Measurements from ENCODE around the gene TTLL11.

The TTLL11 gene

DNA sequence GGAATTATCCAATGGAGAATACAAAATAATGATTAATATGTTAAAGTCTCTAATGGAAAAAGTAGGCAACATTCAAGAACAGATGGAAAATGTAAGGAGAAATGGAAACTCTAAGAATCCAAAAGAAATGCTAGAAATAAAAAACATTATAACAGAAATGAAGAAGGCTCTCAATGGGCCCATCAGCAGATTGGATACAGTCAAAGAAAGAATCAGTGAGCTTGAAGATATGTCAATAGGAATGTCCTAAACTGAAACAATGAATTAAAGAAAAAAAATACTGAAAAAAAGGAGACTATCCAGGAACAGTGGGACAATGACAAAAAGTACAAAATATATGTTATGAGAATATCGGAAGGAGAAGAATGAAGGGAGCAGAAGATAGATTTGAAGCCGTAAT lies 248.5 kb downstream of the TTLL11 start:
- H3K4me1 ChIP-seq (ENCODE audit: insufficient read depth, poor library complexity, severe bottlenecking) = no peaks in the 10 kb centered on the region
- H3K27me3 ChIP-seq (ENCODE audit: insufficient read depth, poor library complexity, severe bottlenecking) = no peaks in the 10 kb centered on the region
- H3K4me3 ChIP-seq (ENCODE audit: severe bottlenecking) = no peak overlapping the region
- TF ChIP-seq, protein P1, sequence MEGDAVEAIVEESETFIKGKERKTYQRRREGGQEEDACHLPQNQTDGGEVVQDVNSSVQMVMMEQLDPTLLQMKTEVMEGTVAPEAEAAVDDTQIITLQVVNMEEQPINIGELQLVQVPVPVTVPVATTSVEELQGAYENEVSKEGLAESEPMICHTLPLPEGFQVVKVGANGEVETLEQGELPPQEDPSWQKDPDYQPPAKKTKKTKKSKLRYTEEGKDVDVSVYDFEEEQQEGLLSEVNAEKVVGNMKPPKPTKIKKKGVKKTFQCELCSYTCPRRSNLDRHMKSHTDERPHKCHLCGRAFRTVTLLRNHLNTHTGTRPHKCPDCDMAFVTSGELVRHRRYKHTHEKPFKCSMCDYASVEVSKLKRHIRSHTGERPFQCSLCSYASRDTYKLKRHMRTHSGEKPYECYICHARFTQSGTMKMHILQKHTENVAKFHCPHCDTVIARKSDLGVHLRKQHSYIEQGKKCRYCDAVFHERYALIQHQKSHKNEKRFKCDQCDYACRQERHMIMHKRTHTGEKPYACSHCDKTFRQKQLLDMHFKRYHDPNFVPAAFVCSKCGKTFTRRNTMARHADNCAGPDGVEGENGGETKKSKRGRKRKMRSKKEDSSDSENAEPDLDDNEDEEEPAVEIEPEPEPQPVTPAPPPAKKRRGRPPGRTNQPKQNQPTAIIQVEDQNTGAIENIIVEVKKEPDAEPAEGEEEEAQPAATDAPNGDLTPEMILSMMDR (IDR thresholded peaks at IDR 0.05; ENCODE audit: poor library complexity, severe bottlenecking) = no peak
- ATAC-seq (ENCODE audit: low read depth) (no peak), DNase-seq (ENCODE audit: low spot score) (no peak)
- no peaks in the 10 kb centered on the region for H3K36me3 ChIP-seq (ENCODE audit: low read depth)
- H3K9me3 ChIP-seq (ENCODE audit: severe bottlenecking) = no peaks in the 10 kb centered on the region
- H3K27ac ChIP-seq (ENCODE audit: poor library complexity, severe bottlenecking) = no peak overlapping the region

DNA sequence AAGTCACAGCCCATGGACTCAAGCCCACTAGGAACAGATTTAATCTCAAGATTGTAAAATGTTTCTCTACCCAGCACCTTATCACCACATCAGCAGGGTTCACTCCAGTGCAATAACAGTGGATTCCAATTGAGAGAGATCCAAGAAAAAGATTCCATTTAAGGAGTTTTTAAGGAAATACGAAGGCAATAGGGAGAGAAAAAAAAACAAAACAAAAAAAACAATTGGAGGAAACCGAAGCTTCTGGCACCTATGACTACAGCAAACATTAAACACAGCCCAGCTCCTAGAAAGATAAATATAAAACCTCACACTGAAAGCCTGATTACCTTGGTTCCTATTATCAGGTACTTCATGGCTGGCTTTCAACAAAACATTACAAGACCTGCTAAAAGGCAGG lies 249.0 kb downstream of the TTLL11 start:
- DNase-seq (ENCODE audit: low spot score) (no peak), ATAC-seq (ENCODE audit: low read depth) (no peak)
- no peaks in the 10 kb centered on the region for H3K27me3 ChIP-seq (ENCODE audit: insufficient read depth, poor library complexity, severe bottlenecking)

DNA sequence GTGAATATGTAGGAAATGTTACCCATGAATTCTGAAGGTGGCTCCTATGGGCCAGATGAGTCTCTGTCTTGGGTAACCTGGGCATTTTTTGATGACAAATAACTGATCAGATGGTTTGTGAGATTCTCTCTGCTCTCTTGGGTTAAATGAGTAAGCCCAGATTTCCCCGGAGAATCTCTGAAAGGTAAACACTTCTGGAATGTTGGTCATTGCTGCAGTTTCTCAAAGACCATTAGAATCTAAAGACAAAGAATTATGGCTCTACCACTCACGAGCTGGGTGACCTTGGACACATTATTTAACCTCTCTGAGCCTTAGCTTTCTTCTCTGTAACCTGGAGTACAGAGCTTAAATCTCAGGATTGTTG lies 250.5 kb downstream of the TTLL11 start:
- no peaks in the 10 kb centered on the region for H3K27me3 ChIP-seq (ENCODE audit: insufficient read depth, poor library complexity, severe bottlenecking)
- H3K4me1 ChIP-seq (ENCODE audit: insufficient read depth, poor library complexity, severe bottlenecking) = no peaks in the 10 kb centered on the region
- no peak for DNase-seq (ENCODE audit: low spot score)
- no peaks in the 10 kb centered on the region for H3K36me3 ChIP-seq (ENCODE audit: low read depth)
- peak; percentile 67 for ATAC-seq (ENCODE audit: low read depth)
- H3K27ac ChIP-seq (ENCODE audit: poor library complexity, severe bottlenecking) = no peak overlapping the region
- no peaks in the 10 kb centered on the region for H3K9me3 ChIP-seq (ENCODE audit: severe bottlenecking)
- H3K4me3 ChIP-seq (ENCODE audit: severe bottlenecking) = no peak overlapping the region
- TF ChIP-seq, protein P1 (IDR thresholded peaks at IDR 0.05; ENCODE audit: poor library complexity, severe bottlenecking) = no peak

More for the DNA sequence above, 249.0 kb downstream of the TTLL11 start:
- Histone ChIP-seq H3K4me1 (ENCODE audit: insufficient read depth, poor library complexity, severe bottlenecking) (no peaks in the 10 kb centered on the region), H3K4me3 (ENCODE audit: severe bottlenecking) (no peak overlapping the region), H3K27ac (ENCODE audit: poor library complexity, severe bottlenecking) (no peak overlapping the region), H3K9me3 (ENCODE audit: severe bottlenecking) (no peaks in the 10 kb centered on the region), H3K36me3 (ENCODE audit: low read depth) (no peaks in the 10 kb centered on the region)
- TF ChIP-seq, protein P1 (IDR thresholded peaks at IDR 0.05; ENCODE audit: poor library complexity, severe bottlenecking) = no peak

DNA sequence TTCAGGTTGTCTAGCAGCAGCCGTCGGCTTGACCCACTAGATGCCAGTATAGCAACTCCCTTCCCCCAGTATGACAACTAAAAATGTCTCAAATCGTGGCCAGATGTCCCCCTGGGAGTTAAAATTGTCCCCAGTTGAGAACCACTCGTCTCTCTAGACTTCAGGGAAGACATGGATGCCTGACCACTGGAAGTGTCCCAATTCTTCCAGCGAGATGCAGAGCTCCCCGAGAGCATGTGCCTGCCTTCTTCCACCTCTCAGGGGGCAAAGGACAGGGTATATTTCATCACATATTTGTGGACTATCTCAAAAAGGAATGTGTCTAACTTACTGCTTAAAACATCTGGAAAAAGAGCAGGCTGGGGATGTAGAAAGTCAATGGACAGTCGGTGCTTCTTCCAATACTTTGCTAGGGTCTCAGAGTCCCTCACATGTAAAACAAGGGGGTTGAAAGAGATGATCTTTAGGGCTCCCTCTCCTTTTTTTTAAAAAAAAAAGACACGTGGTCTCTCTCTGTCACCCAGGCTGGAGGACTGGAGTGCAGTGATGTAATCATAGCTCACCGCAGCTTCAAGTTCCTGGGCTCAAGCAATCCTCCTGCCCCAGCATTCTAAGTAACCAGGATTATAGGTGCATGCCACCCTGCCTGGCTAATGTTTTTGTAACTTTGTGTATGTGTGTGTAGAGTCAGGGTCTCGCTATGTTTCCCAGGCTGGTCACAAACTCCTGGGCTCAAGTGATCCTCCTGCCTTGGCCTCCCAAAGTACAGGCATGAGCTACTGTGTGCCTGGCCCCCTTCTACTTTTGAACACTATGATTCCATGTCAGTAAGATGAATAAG lies 251.1 kb downstream of the TTLL11 start:
- Histone ChIP-seq H3K36me3 (ENCODE audit: low read depth) (no peaks in the 10 kb centered on the region), H3K4me3 (ENCODE audit: severe bottlenecking) (no peak overlapping the region), H3K4me1 (ENCODE audit: insufficient read depth, poor library complexity, severe bottlenecking) (no peaks in the 10 kb centered on the region), H3K27me3 (ENCODE audit: insufficient read depth, poor library complexity, severe bottlenecking) (no peaks in the 10 kb centered on the region), H3K27ac (ENCODE audit: poor library complexity, severe bottlenecking) (no peak overlapping the region), H3K9me3 (ENCODE audit: severe bottlenecking) (no peaks in the 10 kb centered on the region)
- DNase-seq (ENCODE audit: low spot score) (no peak), ATAC-seq (ENCODE audit: low read depth) (no peak)
- TF ChIP-seq, protein P1 (IDR thresholded peaks at IDR 0.05; ENCODE audit: poor library complexity, severe bottlenecking) = no peak

Measured in RWPE2 (cell line).